Type B pancreatic cell (in vitro differentiated cells): ENCODE measurements around the gene INPP1. TPM values are rescaled to one million over a fixed set of nuclear protein-coding genes. Genes with fewer than 3 reads are reported as not detected.

Source experiments
- DNase-seq: peaks from one replicate; pipeline ENCODE4 v3.0.0; 2021; ENCODE audit warnings: mixed read lengths; ENCODE audit not compliant: unreplicated experiment; ENCODE audit errors: extremely low spot score
- H3K27ac Mint-ChIP-seq: 2 replicates; pipeline ENCODE4 v1.8.0; 2021; ENCODE audit warnings: mild to moderate bottlenecking, mixed read lengths
- H3K27me3 Mint-ChIP-seq: 2 replicates; pipeline ENCODE4 v1.8.0; 2021; ENCODE audit warnings: mixed read lengths
- H3K36me3 Mint-ChIP-seq: 2 replicates; pipeline ENCODE4 v1.8.0; 2021; ENCODE audit warnings: mixed read lengths
- H3K4me1 Mint-ChIP-seq: one replicate; pipeline ENCODE4 v1.8.0; 2021; ENCODE audit warnings: mixed read lengths; ENCODE audit not compliant: unreplicated experiment
- H3K4me3 Mint-ChIP-seq: 2 replicates; pipeline ENCODE4 v1.8.0; 2021; ENCODE audit warnings: mild to moderate bottlenecking, mixed read lengths
- H3K9me3 Mint-ChIP-seq: 2 replicates; pipeline ENCODE4 v1.8.0; 2021; ENCODE audit warnings: mixed read lengths
- total RNA-seq: library from RNA; stranded (reverse); gene quantifications from 2 replicates; pipeline ENCODE4 v1.2.1, GENCODE V29; 2021; ENCODE audit warnings: low replicate concordance
- TF ChIP-seq, protein P1 (sequence below): fragments of 200-600 bp; sonication (generic); conservative IDR thresholded peaks from 2 replicates; pipeline ENCODE4 v1.5.0; 2021; ENCODE audit warnings: antibody characterized with exemption, mild to moderate bottlenecking

The INPP1 gene
- total RNA-seq, 1 donor from 2014 or later = 17.2 TPM

GRCh38 chr2:190366248-190366753 lies 22.9 kb downstream of the INPP1 start:
- H3K9me3 Mint-ChIP-seq = no peaks in the 10 kb centered on the region
- TF ChIP-seq, protein P1, sequence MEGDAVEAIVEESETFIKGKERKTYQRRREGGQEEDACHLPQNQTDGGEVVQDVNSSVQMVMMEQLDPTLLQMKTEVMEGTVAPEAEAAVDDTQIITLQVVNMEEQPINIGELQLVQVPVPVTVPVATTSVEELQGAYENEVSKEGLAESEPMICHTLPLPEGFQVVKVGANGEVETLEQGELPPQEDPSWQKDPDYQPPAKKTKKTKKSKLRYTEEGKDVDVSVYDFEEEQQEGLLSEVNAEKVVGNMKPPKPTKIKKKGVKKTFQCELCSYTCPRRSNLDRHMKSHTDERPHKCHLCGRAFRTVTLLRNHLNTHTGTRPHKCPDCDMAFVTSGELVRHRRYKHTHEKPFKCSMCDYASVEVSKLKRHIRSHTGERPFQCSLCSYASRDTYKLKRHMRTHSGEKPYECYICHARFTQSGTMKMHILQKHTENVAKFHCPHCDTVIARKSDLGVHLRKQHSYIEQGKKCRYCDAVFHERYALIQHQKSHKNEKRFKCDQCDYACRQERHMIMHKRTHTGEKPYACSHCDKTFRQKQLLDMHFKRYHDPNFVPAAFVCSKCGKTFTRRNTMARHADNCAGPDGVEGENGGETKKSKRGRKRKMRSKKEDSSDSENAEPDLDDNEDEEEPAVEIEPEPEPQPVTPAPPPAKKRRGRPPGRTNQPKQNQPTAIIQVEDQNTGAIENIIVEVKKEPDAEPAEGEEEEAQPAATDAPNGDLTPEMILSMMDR = no peak
- H3K27me3 Mint-ChIP-seq = no peaks in the 10 kb centered on the region
- H3K36me3 Mint-ChIP-seq = peaks cover 14% of the 10 kb centered on the region
- no peaks in the 10 kb centered on the region for H3K4me1 Mint-ChIP-seq
- no peak overlapping the region for H3K27ac Mint-ChIP-seq
- no peak for DNase-seq
- no peak overlapping the region for H3K4me3 Mint-ChIP-seq

GRCh38 chr2:190367091-190367490 lies 23.7 kb downstream of the INPP1 start:
- TF ChIP-seq, protein P1 = no peak
- no peaks in the 10 kb centered on the region for H3K27me3 Mint-ChIP-seq
- H3K9me3 Mint-ChIP-seq = no peaks in the 10 kb centered on the region
- no peak for DNase-seq
- no peaks in the 10 kb centered on the region for H3K4me1 Mint-ChIP-seq
- no peak overlapping the region for H3K4me3 Mint-ChIP-seq
- no peak overlapping the region for H3K27ac Mint-ChIP-seq
- H3K36me3 Mint-ChIP-seq = peaks cover 14% of the 10 kb centered on the region

GRCh38 chr2:190369635-190370034 lies 26.2 kb downstream of the INPP1 start:
- Mint-ChIP-seq H3K4me1 (peaks cover 6% of the 10 kb centered on the region), H3K27ac (no peak overlapping the region), H3K27me3 (no peaks in the 10 kb centered on the region), H3K9me3 (no peaks in the 10 kb centered on the region), H3K4me3 (no peak overlapping the region), H3K36me3 (peaks cover 14% of the 10 kb centered on the region)
- TF ChIP-seq, protein P1 = no peak
- DNase-seq = no peak

DNA sequence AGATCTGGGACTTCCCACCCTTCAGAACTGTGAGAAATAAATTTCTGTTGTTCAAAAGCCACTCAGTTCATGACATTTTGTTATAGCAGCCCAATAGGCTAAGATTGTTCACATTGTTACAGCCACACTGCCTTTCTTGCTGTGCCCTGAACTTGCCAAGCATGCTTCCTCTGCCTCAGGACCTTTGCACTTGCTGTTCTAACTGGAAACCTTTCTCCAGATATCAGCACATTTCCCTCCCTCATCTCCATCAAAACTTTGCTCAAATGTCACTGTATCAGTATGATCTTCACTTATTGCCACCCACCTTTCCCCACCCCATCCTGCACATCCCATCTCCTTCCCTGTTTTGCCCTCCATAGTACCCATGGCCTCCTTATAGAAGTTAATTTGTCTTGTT lies 32.7 kb downstream of the INPP1 start:
- no peaks in the 10 kb centered on the region for H3K27me3 Mint-ChIP-seq
- peaks cover under 1% of the 10 kb centered on the region for H3K36me3 Mint-ChIP-seq
- TF ChIP-seq, protein P1 = no peak
- no peak for DNase-seq
- peaks cover 6% of the 10 kb centered on the region for H3K4me1 Mint-ChIP-seq
- H3K4me3 Mint-ChIP-seq = no peak overlapping the region
- H3K27ac Mint-ChIP-seq = no peak overlapping the region
- no peaks in the 10 kb centered on the region for H3K9me3 Mint-ChIP-seq

GRCh38 chr2:190376591-190377245 lies 33.3 kb downstream of the INPP1 start:
- TF ChIP-seq, protein P1 = no peak
- Mint-ChIP-seq H3K4me1 (peaks cover 6% of the 10 kb centered on the region), H3K27me3 (no peaks in the 10 kb centered on the region), H3K4me3 (no peak overlapping the region), H3K9me3 (no peaks in the 10 kb centered on the region), H3K27ac (no peak overlapping the region), H3K36me3 (no peaks in the 10 kb centered on the region)
- DNase-seq = no peak

- no peak overlapping the region for H3K4me3 Mint-ChIP-seq
- H3K4me1 Mint-ChIP-seq = no peaks in the 10 kb centered on the region
- TF ChIP-seq, protein P1 = no peak
- H3K9me3 Mint-ChIP-seq = no peaks in the 10 kb centered on the region
- no peak overlapping the region for H3K27ac Mint-ChIP-seq
- DNase-seq = no peak
- H3K36me3 Mint-ChIP-seq = no peaks in the 10 kb centered on the region
- peaks cover 3% of the 10 kb centered on the region for H3K27me3 Mint-ChIP-seq
Measured at GRCh38 chr2:190378880-190379237, 35.5 kb downstream of the INPP1 start.
